PC-9 (cell line): ENCODE results near the gene CMSS1.

ENCODE experiments used
- CTCF ChIP-seq: fragments of 200-600 bp; sonication (generic); conservative IDR thresholded peaks from 2 replicates; pipeline ENCODE4 v1.6.1; 2017; ENCODE audit warnings: mixed run types, antibody characterized with exemption, mild to moderate bottlenecking, moderate library complexity
- EZH2 ChIP-seq: fragments of 200-600 bp; sonication (generic); IDR thresholded peaks from 2 replicates; pipeline ENCODE4 v1.8.0; 2017; ENCODE audit warnings: antibody characterized with exemption, low read depth

- no peak for TF ChIP-seq CTCF
- no peak for TF ChIP-seq EZH2
Observed at GRCh38 chr3:99868311-99868646, 50.6 kb downstream of the CMSS1 start.
